Large intestine (tissue), 3 donors: ENCODE data around the gene ENO1. TPM values are rescaled to one million over a fixed set of nuclear protein-coding genes. Genes with fewer than 3 reads are reported as not detected.

Source experiments
- DNase-seq, 2 donors: peaks; one replicate each; pipeline versions ENCODE4 v3.0.0 to v3.0.0-alpha.2; 2013
- H3K27ac ChIP-seq: one replicate; pipeline ENCODE4 v1.5.1; 2013; ENCODE audit warnings: low read length
- H3K27me3 ChIP-seq: 2 replicates; pipeline ENCODE4 v1.6.1; 2013; ENCODE audit warnings: low read length; ENCODE audit not compliant: control insufficient read depth, insufficient read depth
- H3K36me3 ChIP-seq: 2 replicates; pipeline ENCODE4 v1.6.1; 2013; ENCODE audit warnings: low read length; ENCODE audit not compliant: control insufficient read depth, insufficient read depth
- H3K4me1 ChIP-seq: one replicate; pipeline ENCODE4 v1.6.1; 2013; ENCODE audit warnings: low read length; ENCODE audit not compliant: control insufficient read depth, insufficient read depth
- H3K4me3 ChIP-seq: one replicate; pipeline ENCODE4 v1.5.1; 2013; ENCODE audit warnings: low read length
- H3K9me3 ChIP-seq: one replicate; pipeline ENCODE4 v1.6.1; 2013; ENCODE audit warnings: mild to moderate bottlenecking, low read depth, low read length, moderate library complexity; ENCODE audit not compliant: control insufficient read depth
- WGBS: methylation state at CpG from one replicate; pipeline ENCODE4 v1.1.5; 2013; ENCODE audit warnings: low lambda C conversion rate; ENCODE audit not compliant: insufficient coverage; 5-methylcytosine and 5-hydroxymethylcytosine counted together
- polyA plus RNA-seq: library from polyadenylated mRNA; unstranded; fragments of 120-200 nt; gene quantifications from one replicate; pipeline ENCODE4 v1.2.1, GENCODE V29; 2013

Gene ENO1
- polyA plus RNA-seq, 1 donor: 728 TPM

DNA sequence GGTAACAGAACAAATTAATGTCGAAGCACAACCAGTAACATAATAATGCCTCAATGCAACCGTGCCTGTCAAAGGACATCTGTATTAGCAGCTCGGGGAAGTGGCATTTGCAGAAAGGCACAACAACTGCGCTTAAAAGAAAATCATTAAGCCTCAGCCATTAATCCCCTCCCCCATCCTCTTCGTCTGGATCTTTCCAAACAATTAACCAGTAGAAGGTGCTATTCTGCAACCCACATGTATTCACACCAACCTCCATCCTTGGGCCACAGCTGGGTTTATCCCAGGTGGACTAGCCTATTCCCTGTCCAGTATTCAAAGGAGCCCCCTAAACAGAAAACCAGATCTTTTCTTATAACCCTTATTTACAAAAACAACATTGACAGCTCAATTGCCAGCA lies 63.6 kb downstream of the ENO1 start:
- no peaks in the 10 kb centered on the region for H3K27me3 ChIP-seq
- peak overlapping the region; percentile 98 for H3K27ac ChIP-seq
- no peaks in the 10 kb centered on the region for H3K9me3 ChIP-seq
- no peak overlapping the region for H3K4me3 ChIP-seq
- H3K4me1 ChIP-seq: peaks cover 11% of the 10 kb centered on the region
- no peaks in the 10 kb centered on the region for H3K36me3 ChIP-seq
- no CpG with 5 or more reads among the region's 5 CpGs for WGBS
- peak; percentile 26 to 54 for DNase-seq

- Histone ChIP-seq H3K9me3 (no peaks in the 10 kb centered on the region), H3K4me3 (no peak overlapping the region), H3K36me3 (no peaks in the 10 kb centered on the region), H3K4me1 (peaks cover 11% of the 10 kb centered on the region), H3K27me3 (no peaks in the 10 kb centered on the region), H3K27ac (no peak overlapping the region)
- no peak for DNase-seq
Measured at GRCh38 chr1:8813991-8814390, 64.5 kb downstream of the ENO1 start.

- 38% methylated on average over 1 of the region's 6 CpGs for WGBS
- Histone ChIP-seq H3K9me3 (no peaks in the 10 kb centered on the region), H3K4me1 (peaks cover 7% of the 10 kb centered on the region)
Measured at GRCh38 chr1:8813016-8813763, 65.3 kb downstream of the ENO1 start.

GRCh38 chr1:8812081-8812480 lies 66.4 kb downstream of the ENO1 start:
- peaks cover 7% of the 10 kb centered on the region for H3K4me1 ChIP-seq
- WGBS: no CpG with 5 or more reads among the region's 6 CpGs
- no peak overlapping the region for H3K27ac ChIP-seq
- H3K9me3 ChIP-seq: no peaks in the 10 kb centered on the region
- H3K36me3 ChIP-seq: no peaks in the 10 kb centered on the region
- no peaks in the 10 kb centered on the region for H3K27me3 ChIP-seq
- DNase-seq: no peak
- H3K4me3 ChIP-seq: no peak overlapping the region

More at GRCh38 chr1:8813016-8813763, 65.3 kb downstream of the ENO1 start:
- Histone ChIP-seq H3K4me3 (no peak overlapping the region), H3K27me3 (no peaks in the 10 kb centered on the region), H3K36me3 (no peaks in the 10 kb centered on the region), H3K27ac (no peak overlapping the region)
- DNase-seq: no peak

Other genes with a start within 250 kb of the ENO1 start
- 62.3 TPM for gene RERE, start 61.0 kb downstream of the ENO1 start, polyA plus RNA-seq
- not detected for gene CA6, start 67.2 kb upstream of the ENO1 start, polyA plus RNA-seq
- 4.8 TPM for gene SLC2A7, start 147.7 kb upstream of the ENO1 start, polyA plus RNA-seq
- gene SLC2A5, start 190.9 kb upstream of the ENO1 start, polyA plus RNA-seq: 87.3 TPM